Body of pancreas (tissue), 4 donors: ENCODE data around the gene CAPN5.

ENCODE experiments used
- CTCF ChIP-seq, 7 experiments: fragments of 450-650 bp in 4 of 7; fragments of 200-600 bp in 3 of 7; sonication (generic) in 3 of 7; IDR thresholded peaks; one replicate each; pipeline ENCODE4 v1.5.1; 2016 to 2019; ENCODE audit warnings: antibody characterized with exemption in 7 of 7
- POLR2A ChIP-seq, 3 donors: fragments of 450-650 bp; IDR thresholded peaks; one replicate each; pipeline ENCODE4 v1.6.1; 2016; ENCODE audit warnings: antibody characterized with exemption in 3 of 3, mild to moderate bottlenecking in 2 of 3

DNA sequence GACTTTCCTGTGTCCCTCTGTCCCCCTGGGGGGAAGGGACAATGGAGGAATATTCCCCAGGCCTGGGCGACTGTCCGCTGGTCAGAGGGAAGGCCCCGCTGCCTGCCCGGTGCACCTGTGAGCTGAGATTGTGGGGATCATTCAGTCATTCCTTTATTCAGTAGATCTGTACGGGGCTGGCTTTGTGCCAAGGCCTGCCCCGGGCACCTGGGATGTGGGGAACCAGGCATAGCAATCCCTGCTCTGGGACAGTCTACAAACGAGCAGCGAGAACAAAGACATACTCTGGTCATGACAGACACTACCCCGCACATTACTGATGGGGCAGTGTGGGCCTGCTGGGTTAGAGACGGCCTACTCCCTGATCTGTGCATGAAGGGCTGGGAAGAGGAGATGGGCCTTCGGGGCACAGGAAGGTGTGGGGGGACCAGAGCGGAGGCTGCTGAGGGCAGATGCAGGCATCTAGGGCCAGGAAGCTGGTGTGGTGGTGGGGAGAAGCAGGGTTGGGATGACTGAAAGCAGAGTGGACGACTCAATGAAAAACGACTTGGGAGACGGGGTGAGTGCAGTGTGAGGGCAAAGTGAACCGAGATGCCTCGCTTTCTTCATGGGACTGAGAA is 59.5 kb downstream of the CAPN5 start:
- TF ChIP-seq CTCF (IDR thresholded peaks at IDR 0.05) (no peak), POLR2A (IDR thresholded peaks at IDR 0.05) (no peak)
